Uterus (tissue), 2 donors: ENCODE measurements around the gene PPP3CA.

ENCODE experiments used
- CTCF ChIP-seq, 4 experiments: fragments of 200-600 bp in 2 of 4; fragments of 450-650 bp in 2 of 4; sonication (generic) in 2 of 4; IDR thresholded peaks; one replicate each; pipeline ENCODE4 v1.5.1; 2016 to 2019; ENCODE audit warnings: antibody characterized with exemption in 4 of 4, mild to moderate bottlenecking in 2 of 4, moderate library complexity in 1 of 4
- POLR2A ChIP-seq, 2 donors: fragments of 450-650 bp; IDR thresholded peaks; one replicate each; pipeline ENCODE4 v1.6.1; 2016; ENCODE audit warnings: antibody characterized with exemption in 2 of 2, mild to moderate bottlenecking in 1 of 2, moderate library complexity in 1 of 2

GRCh38 chr4:101186567-101187184 is 160.7 kb downstream of the PPP3CA start:
- TF ChIP-seq POLR2A (IDR thresholded peaks at IDR 0.05) (no peak), CTCF (IDR thresholded peaks at IDR 0.05) (no peak)
